KBM-7 (cell line): ENCODE data around the gene TBC1D22A.

Experiments used
- DNase-seq: peaks from one replicate; pipeline ENCODE4 v3.0.0-alpha.2; 2015
- in situ Hi-C: fragments of 300-500 bp; cut with MboI; formaldehyde crosslinking; loops from 2 replicates; pipeline ENCODE4 v1.14.3; 2020; ENCODE audit warnings: low sequenced_read_pairs, low pct_unique_long_range_greater_than_20kb, mixed read lengths

The TBC1D22A gene

GRCh38 chr22:47061226-47061625 lies 298.8 kb downstream of the TBC1D22A start:
- no peak for DNase-seq
- in situ Hi-C loops, result no loop called here

- no peak for DNase-seq
- in situ Hi-C loops, result no loop called here
Measured at GRCh38 chr22:47062126-47062525, 299.7 kb downstream of the TBC1D22A start.

- in situ Hi-C loops, result no loop called here
Measured at GRCh38 chr22:47063071-47063509, 300.6 kb downstream of the TBC1D22A start.

GRCh38 chr22:47063606-47064005 lies 301.2 kb downstream of the TBC1D22A start:
- in situ Hi-C loops, result no loop called here
- no peak for DNase-seq

More at GRCh38 chr22:47063071-47063509, 300.6 kb downstream of the TBC1D22A start:
- DNase-seq, result no peak

GRCh38 chr22:47064016-47064415 lies 301.6 kb downstream of the TBC1D22A start:
- DNase-seq, result no peak
- in situ Hi-C loops, result no loop called here

- DNase-seq, result no peak
- in situ Hi-C loops, result no loop called here
Measured at GRCh38 chr22:47064416-47064815, 302.0 kb downstream of the TBC1D22A start.

GRCh38 chr22:47065756-47066615 lies 303.5 kb downstream of the TBC1D22A start:
- in situ Hi-C loops, result no loop called here

GRCh38 chr22:47066616-47066905 lies 304.1 kb downstream of the TBC1D22A start:
- in situ Hi-C loops, result no loop called here
- no peak for DNase-seq

More at GRCh38 chr22:47065756-47066615, 303.5 kb downstream of the TBC1D22A start:
- DNase-seq, result no peak

GRCh38 chr22:47067321-47067890 lies 305.0 kb downstream of the TBC1D22A start:
- no peak for DNase-seq
- in situ Hi-C loops, result no loop called here

- DNase-seq, result no peak
- in situ Hi-C loops, result no loop called here
Measured at GRCh38 chr22:47067911-47068625, 305.6 kb downstream of the TBC1D22A start.

- in situ Hi-C loops, result no loop called here
- DNase-seq, result no peak
Measured at GRCh38 chr22:47068626-47068996, 306.2 kb downstream of the TBC1D22A start.

GRCh38 chr22:47069270-47069669 lies 306.8 kb downstream of the TBC1D22A start:
- DNase-seq, result no peak
- in situ Hi-C loops, result no loop called here

- DNase-seq, result peak; percentile 13
- in situ Hi-C loops, result no loop called here
Measured at GRCh38 chr22:47071078-47071806, 308.8 kb downstream of the TBC1D22A start.

- no peak for DNase-seq
- in situ Hi-C loops, result no loop called here
Measured at GRCh38 chr22:47071807-47072641, 309.6 kb downstream of the TBC1D22A start.

GRCh38 chr22:47072642-47072967 lies 310.2 kb downstream of the TBC1D22A start:
- no peak for DNase-seq
- in situ Hi-C loops, result no loop called here

GRCh38 chr22:47073075-47073474 lies 310.6 kb downstream of the TBC1D22A start:
- no peak for DNase-seq
- in situ Hi-C loops, result no loop called here

- DNase-seq, result no peak
Measured at GRCh38 chr22:47074105-47074504, 311.7 kb downstream of the TBC1D22A start.

GRCh38 chr22:47075568-47075967 lies 313.1 kb downstream of the TBC1D22A start:
- DNase-seq, result no peak
- in situ Hi-C loops, result no loop called here

More at GRCh38 chr22:47074105-47074504, 311.7 kb downstream of the TBC1D22A start:
- in situ Hi-C loops, result no loop called here

- in situ Hi-C loops, result no loop called here
Measured at GRCh38 chr22:47076758-47077157, 314.3 kb downstream of the TBC1D22A start.

More at GRCh38 chr22:47076758-47077157, 314.3 kb downstream of the TBC1D22A start:
- no peak for DNase-seq
